ENCODE data around the gene HOMER3.
"Not testable (repeated sequence)": the region's sequence is repeated elsewhere in the genome, so short reads cannot be mapped to it uniquely, and the experiment has no call there.

HOMER3 gene

GRCh38 chr19:18952364-18953003, 11.5 kb upstream of the HOMER3 start:
- DNase-seq (ENCODE audit: low spot score): not testable (repeated sequence)

GRCh38 chr19:18951721-18952281, 10.8 kb upstream of the HOMER3 start:
- DNase-seq (ENCODE audit: low spot score): no peak

DNA sequence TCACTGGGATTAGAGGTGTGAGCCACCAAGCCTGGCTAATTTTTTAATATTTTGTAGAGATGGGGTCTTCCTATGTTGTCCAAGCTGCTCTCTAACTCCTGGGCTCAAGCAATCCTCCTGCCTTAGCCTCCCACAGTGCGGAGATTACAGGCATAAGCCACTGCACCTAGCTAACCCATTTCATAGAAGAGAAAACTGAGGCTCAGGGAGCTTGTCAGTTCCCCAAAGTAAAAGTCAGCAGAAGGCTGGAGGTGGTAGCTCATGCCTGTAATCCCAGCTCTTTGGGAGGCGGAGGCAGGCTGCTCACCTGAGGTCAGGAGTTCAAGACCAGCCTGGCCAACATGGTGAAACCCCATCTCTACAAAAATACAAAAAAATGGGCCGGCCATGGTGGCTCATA, 8.8 kb upstream of the HOMER3 start:
- no peak for DNase-seq (ENCODE audit: low spot score)

DNA sequence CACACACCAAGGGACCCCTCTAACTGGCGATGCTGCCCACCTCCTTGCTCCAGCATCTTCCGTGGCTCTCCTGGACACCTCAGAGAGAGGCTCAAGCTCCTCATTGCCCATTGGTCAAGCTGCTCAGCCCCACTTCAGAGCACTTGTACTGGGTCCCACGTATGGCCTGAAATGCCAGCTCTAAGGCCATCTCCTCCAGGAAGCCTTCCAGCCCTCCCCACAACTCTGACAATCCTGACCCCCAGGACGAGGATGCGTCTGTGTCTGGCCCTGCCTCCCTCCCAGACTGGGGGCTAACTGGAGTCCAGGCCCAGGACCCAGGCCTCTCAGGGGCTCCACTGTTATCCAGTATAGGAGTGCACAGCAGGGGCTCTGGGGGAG, 7.9 kb upstream of the HOMER3 start:
- DNase-seq (ENCODE audit: low spot score): no peak

DNA sequence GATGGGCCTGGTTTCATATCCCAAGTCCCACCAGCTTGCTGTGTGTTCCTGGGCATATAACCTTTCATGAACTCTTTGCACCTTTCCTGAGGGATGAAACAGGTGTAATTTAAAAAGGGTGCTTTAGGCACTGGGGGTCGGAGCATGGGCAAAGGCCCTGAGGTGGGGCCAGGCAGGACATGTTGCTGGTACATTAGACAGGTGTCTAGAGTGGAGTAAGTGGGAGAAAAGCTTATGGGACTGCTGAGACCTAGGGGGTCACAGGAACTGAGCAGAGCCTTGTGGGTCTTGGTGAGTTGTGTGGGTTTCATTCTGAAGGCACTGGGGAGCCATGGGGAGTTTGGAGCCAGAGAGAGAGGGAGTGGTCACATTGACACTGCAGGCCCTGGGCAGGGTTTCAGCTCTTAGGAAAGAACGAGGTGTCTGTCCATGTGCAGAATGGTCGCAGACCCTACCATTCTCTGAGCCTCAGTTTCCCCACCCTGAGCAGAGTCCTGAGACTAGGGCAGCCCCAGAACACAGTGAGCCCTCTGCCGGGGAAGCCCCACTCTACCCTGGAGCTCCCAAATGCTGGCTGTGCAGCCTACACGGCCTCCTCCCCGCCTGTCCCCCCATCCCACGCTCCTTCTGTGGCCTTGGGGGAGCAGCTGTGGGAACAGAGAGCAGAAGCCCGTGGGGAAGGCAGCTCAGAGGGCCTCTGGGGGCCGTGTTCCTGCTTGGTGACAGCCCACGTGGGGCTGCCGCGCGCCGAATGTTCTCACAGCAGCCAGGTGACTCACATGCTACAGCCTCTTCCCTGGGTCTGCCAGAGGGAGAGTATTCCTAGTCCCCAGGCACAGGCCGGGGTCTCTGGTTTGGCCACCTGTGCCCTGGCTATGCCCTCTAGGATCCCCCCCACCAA, 7.3 kb upstream of the HOMER3 start:
- no peak for DNase-seq (ENCODE audit: low spot score)

GRCh38 chr19:18946918-18947317, 5.9 kb upstream of the HOMER3 start:
- peak; percentile 34 for DNase-seq (ENCODE audit: low spot score)

GRCh38 chr19:18946335-18946734, 5.3 kb upstream of the HOMER3 start:
- no peak for DNase-seq (ENCODE audit: low spot score)

DNA sequence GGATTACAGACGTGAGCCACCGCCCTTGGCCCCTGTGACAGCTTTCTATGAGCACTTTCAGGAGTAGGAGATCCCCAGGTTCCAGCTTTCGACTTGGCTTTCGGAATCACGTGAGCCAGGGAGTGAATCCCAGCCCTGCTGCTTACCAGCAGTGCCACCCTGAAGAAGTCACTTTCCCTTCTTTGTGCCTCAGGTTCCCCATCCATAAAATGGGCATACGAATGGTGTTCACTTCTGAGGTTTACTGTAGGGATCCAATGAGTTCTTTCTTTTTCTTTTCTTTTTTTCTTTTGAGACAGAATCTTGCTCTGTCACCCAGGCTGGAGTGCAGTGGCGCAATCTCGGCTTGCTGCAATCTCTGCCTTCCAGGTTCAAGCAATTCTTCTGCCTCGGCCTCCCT, 4.3 kb upstream of the HOMER3 start:
- DNase-seq (ENCODE audit: low spot score): no peak

DNA sequence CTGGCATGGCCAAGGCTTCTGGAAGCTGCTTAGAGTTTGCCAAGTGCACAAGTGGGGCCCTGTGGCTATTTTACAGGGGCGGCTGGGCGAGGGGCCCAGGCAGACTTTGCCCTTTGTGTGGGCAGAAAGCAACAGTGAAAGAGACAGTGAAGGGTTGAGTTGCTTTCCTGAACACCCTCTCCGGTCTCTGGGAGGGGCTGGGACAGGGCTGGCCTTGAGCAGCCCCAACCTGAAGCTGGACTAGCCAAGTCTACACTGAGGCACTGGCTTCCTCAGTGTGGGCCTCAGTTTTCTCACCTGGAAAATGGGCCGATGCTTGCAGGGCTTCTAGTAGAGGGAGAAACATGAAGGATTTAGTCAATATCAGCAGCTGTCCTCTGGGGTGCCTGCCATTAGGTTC, 2.4 kb upstream of the HOMER3 start:
- DNase-seq (ENCODE audit: low spot score): no peak

- DNase-seq (ENCODE audit: low spot score): no peak
Observed at GRCh38 chr19:18942692-18943091, 1.7 kb upstream of the HOMER3 start.

DNA sequence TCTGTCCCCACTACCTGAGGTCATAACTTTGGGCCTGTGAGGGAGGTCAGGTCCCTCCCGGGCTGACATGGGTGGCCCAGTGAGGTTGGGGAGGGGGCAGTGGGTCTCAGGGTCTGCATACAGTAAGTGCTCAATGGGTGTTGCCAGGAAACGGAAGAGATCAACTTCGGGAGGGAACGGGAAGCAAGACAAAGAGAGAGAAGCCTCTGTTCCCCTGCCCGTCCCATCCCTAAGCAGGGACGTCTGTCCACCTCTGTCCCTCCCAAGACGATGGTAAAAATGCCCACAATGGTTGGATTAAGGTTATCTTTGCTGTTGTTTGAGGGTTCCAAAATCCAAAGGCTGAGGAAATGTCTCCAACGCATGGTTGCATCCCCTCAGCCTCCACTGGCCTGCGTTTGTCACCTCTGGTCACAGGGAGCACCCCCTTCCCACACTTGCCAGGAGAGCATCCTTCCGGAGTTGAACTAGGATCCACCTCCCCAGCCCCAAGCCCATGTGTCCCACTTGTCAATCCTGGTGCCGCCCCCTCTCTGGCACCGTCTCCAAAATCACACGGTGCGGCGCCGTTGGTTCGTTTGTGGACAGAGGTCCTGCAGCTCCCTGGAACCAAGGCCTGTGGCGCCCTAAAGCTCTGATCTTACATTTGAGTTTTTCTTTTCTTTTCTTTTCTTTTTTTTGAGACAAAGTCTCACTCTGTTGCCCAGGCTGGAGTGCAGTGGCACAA, 774 bp upstream of the HOMER3 start:
- no peak for DNase-seq (ENCODE audit: low spot score)

GRCh38 chr19:18939922-18940768, 872 bp downstream of the HOMER3 start:
- no peak for DNase-seq (ENCODE audit: low spot score)

DNA sequence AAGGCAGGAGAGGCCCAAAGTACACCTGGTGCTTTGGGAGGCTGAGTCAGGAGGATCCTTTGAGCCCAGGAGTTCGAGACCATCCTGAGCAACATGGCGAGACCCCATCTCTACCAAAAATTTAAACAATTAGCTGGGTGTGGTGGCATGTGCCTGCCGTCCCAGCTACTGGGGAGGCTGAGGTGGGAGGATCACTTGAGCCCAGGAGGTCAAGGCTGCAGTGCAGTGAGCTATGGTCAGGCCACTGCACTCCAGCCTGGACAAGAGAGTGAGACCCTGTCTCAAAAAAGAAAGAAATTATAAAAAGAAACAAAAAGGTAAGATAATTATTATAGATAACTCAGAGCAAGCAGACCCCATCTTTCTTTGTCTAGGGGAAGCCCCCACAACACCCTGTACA, 1.9 kb downstream of the HOMER3 start:
- no peak for DNase-seq (ENCODE audit: low spot score)

DNA sequence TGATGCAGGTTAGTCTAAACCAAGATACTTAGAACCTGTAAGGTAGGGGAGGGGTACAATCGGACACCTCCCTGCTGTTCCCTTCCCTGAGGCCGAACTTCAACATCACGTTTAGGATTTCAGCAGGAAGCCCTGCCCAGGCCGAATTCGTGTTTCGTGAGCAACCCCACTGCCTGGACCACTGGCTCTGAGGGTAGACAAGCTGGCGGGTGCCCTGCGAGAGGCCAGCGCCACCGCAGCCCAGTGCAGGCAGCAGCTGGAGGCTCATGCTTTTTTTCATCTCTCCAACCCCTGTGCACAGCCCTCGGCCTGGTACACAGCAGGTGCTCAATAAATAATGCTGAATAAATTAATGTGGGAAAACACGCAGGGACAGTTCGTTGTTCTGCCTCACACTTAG, 7.7 kb downstream of the HOMER3 start:
- DNase-seq (ENCODE audit: low spot score): no peak

DNA sequence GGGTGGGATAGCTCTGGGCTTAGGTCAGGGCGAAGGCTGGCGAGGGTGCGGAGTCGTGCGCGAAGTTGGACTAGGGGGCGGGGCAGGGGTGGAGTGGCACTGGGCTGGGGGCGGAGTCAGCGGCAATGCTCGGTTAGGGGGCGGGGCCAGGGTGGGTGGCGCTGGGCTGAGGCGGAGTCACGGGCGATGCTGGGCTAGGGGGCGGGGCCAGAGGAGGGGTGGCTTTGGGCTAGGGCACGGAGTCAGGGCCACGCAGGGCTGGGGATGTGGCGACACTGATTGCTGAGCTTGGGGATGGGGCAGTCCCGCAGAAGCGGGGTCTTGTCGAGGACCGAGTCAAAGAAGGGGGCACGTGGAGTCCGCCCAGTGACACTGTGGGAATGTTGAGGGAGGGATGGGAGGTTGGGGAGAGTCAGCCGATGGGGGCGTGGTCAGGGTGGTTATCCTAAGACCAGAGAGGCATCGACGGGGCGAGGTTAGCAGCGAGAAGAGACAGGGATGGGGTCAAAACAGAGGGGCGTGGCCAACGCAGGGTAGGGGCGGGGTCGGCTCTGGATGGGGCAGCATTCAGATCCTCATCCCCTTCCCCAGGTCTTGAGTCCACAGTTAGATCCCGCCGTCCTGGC, 8.7 kb downstream of the HOMER3 start:
- peak; percentile 84 for DNase-seq (ENCODE audit: low spot score)

DNA sequence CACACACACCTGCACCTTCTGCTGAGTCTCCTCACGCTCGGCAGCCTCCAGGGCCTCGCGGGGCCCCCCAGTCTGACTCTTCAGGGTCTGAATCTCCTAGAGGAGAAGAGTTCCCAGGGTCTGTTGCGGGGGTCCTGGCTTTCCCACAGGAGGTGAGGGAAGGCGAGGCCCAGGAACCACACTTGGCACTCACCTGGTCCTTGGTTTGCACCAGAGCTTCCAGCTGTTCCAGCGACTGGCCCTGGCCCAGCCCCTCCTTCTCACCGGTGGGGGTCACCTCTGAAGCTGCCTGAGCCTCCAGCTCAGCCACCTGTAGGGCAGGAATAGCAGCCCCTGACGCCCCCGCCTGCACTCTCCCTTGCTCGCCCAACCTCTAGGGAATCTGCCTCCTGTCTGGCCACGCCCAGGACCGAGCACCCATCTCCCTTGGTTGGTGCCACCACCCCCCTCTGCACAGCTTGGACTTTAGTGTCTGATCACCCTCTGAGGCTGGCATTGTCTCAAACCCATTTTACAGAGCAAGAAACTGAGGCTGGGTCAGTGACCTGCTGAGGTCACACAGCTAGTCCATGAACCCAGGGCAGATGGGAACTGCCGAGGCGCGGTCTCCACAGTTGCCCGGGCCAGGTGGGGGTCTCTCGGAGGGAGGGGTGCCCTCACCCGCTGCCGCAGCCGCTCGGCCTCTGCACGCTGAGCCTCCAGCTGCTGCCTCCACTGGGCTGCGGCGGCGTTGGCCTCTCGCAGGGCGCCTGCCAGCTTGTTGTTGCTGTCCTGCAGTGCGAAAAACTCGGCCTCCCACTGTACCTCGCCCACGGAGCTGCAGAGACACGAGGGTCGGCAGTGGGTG, 9.5 kb downstream of the HOMER3 start:
- no peak for DNase-seq (ENCODE audit: low spot score)

DNA sequence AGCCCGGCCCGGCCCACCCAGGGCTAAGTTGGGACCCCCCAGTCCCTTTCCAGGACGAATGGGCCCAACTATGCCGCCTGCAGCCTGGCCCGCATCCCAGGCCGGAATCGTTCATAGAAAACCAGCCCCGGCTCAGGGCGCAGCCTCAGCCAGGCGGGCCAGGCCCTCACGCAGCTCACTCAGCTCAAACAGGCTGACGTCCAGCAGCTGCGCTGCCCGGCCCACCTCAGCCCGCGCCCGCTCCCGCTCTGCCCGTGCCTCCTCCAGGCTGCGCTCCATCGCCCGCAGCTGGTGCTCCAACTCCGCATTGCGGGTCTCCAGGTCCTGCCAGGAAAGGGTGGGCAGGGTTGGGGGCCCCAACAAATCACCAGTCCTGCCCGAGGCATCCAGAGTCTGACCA, 11.7 kb downstream of the HOMER3 start:
- no peak for DNase-seq (ENCODE audit: low spot score)

DNA sequence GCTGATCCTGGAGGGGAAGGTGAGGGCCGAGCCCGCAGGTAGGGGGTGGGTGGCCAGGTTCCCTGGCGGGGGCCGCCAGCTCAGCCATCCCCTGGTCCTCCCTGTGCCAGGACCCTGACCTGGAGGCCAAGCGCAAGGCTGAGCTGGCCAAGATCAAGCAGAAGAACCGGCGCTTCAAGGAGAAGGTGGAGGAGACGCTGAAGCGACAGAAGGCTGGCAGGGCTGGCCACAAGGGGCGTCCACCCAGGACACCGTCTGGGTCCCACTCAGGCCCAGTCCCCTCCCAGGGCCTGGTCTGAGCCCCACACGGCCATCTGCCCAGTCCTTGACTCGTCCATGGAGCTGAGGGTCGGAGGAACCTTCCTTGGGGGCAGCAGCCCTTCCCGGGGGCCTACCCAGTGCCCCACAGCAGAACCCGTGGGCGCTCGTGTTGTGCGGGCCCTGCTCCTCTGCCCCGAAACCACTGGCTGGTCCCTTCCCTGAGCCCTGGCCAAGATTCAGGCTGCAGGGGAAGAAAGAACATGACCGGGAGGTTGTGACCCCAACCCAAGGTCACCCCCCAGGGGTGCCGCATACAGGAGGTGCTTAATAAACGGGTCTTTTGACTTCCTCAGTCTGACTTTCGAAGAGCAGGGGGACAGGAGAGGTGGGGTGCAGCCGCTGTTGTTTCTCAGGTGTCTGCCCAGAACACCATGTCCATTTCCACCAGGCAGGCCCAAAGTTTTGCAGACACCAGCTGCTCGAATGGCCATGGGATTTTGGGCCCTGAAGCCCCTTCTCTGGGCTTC, 12.8 kb downstream of the HOMER3 start:
- DNase-seq (ENCODE audit: low spot score): no peak

DNA sequence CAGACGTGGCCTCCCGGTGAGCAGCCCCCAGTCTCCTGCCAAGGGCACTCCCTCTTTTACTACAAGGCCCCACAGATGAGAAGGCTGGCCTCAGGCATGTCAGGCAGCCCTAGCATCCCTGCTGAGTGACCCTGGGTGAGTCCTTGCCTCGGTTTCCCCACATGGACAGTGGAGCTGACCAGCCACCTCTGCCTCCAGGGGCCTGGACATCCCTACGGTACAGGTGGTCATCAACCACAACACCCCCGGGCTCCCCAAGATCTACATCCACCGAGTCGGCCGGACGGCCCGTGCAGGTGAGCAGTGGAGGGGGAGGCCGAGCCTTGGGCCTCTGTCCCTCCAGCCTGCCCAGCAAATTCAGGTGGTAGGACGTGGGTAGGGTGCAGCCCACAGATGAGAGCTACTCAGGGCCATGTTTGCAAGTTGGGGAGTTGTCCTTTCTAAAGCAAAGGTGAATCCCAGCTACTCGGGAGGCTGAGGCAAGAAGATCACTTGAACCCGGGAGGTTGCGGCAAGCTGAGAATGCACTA, 16.3 kb downstream of the HOMER3 start:
- DNase-seq (ENCODE audit: low spot score): no peak

Data from NAMALWA (cell line).